Measurements from ENCODE around the gene GATA1. TPM values are rescaled to one million over a fixed set of nuclear protein-coding genes. Genes with fewer than 3 reads are reported as not detected.

GATA1 gene
- polyA plus RNA-seq, 1 of the 3 experiments (the other 2 are of a cell fraction): not detected

DNA sequence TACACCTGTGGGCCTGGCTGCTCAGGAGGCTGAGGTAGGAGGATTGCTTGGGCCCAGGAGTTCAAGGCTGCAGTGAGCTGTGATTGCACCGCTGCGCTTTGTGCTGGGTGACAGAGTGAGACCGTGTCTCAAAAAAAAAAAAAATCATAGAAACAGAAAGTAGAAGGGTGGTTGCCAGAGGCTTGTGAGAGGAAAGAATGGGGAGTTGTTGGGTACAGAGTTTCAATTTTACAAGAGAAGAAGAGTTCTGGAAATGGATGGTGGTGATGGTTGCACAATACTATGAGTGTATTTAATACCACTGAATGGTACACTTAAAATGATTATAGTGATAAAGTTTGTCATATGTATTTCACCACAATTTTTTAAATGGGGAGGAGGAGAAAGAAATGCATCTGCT, 35.0 kb upstream of the GATA1 start:
- no peak for TF ChIP-seq NFIC (IDR thresholded peaks at IDR 0.05; ENCODE audit: borderline replicate concordance)
- no peak for TF ChIP-seq EZH2phosphoT487 (IDR thresholded peaks at IDR 0.05; ENCODE audit: borderline replicate concordance, low read depth)
- TF ChIP-seq RFX5 (IDR thresholded peaks at IDR 0.05; ENCODE audit: low read length): no peak
- no peak for TF ChIP-seq FOXM1 (IDR thresholded peaks at IDR 0.05; ENCODE audit: low read depth)
- no peak for TF ChIP-seq RXRA (IDR thresholded peaks at IDR 0.05; ENCODE audit: borderline replicate concordance, low read depth)
- TF ChIP-seq, protein P1, sequence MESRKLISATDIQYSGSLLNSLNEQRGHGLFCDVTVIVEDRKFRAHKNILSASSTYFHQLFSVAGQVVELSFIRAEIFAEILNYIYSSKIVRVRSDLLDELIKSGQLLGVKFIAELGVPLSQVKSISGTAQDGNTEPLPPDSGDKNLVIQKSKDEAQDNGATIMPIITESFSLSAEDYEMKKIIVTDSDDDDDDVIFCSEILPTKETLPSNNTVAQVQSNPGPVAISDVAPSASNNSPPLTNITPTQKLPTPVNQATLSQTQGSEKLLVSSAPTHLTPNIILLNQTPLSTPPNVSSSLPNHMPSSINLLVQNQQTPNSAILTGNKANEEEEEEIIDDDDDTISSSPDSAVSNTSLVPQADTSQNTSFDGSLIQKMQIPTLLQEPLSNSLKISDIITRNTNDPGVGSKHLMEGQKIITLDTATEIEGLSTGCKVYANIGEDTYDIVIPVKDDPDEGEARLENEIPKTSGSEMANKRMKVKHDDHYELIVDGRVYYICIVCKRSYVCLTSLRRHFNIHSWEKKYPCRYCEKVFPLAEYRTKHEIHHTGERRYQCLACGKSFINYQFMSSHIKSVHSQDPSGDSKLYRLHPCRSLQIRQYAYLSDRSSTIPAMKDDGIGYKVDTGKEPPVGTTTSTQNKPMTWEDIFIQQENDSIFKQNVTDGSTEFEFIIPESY (IDR thresholded peaks at IDR 0.05; ENCODE audit: borderline replicate concordance, low read depth): no peak
- no peak for TF ChIP-seq CHD2 (IDR thresholded peaks at IDR 0.05; ENCODE audit: low read length, partially characterized antibody)
- TF ChIP-seq GABPA (IDR thresholded peaks at IDR 0.05; ENCODE audit: low read depth): no peak
- no peak for TF ChIP-seq SMC3 (IDR thresholded peaks at IDR 0.05; ENCODE audit: low read depth, low read length)
- TF ChIP-seq GATA2 (CRISPR knock-in tag; IDR thresholded peaks at IDR 0.05): no peak
- TF ChIP-seq JUND (IDR thresholded peaks at IDR 0.05): no peak
- TF ChIP-seq TAF1 (IDR thresholded peaks at IDR 0.05; ENCODE audit: borderline replicate concordance, low read depth, low read length): no peak
- no peak for TF ChIP-seq ELF1 (IDR thresholded peaks at IDR 0.05)
- TF ChIP-seq, protein P2, sequence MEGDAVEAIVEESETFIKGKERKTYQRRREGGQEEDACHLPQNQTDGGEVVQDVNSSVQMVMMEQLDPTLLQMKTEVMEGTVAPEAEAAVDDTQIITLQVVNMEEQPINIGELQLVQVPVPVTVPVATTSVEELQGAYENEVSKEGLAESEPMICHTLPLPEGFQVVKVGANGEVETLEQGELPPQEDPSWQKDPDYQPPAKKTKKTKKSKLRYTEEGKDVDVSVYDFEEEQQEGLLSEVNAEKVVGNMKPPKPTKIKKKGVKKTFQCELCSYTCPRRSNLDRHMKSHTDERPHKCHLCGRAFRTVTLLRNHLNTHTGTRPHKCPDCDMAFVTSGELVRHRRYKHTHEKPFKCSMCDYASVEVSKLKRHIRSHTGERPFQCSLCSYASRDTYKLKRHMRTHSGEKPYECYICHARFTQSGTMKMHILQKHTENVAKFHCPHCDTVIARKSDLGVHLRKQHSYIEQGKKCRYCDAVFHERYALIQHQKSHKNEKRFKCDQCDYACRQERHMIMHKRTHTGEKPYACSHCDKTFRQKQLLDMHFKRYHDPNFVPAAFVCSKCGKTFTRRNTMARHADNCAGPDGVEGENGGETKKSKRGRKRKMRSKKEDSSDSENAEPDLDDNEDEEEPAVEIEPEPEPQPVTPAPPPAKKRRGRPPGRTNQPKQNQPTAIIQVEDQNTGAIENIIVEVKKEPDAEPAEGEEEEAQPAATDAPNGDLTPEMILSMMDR (IDR thresholded peaks at IDR 0.05): no peak
- TF ChIP-seq RAD21 (IDR thresholded peaks at IDR 0.05; ENCODE audit: low read length): no peak
- TF ChIP-seq MEF2A (IDR thresholded peaks at IDR 0.05; ENCODE audit: borderline replicate concordance, low read depth): no peak
- TF ChIP-seq, protein P3, sequence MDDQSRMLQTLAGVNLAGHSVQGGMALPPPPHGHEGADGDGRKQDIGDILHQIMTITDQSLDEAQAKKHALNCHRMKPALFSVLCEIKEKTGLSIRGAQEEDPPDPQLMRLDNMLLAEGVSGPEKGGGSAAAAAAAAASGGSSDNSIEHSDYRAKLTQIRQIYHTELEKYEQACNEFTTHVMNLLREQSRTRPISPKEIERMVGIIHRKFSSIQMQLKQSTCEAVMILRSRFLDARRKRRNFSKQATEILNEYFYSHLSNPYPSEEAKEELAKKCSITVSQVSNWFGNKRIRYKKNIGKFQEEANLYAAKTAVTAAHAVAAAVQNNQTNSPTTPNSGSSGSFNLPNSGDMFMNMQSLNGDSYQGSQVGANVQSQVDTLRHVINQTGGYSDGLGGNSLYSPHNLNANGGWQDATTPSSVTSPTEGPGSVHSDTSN (IDR thresholded peaks at IDR 0.05): no peak
- TF ChIP-seq, protein P4, sequence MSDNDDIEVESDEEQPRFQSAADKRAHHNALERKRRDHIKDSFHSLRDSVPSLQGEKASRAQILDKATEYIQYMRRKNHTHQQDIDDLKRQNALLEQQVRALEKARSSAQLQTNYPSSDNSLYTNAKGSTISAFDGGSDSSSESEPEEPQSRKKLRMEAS (IDR thresholded peaks at IDR 0.05; ENCODE audit: low read depth): no peak
- ChIA-PET POLR2A (no interaction called here), CTCF (no interaction called here)
- no peak overlapping the region for H3K9ac ChIP-seq
- H3K4me2 ChIP-seq: no peak overlapping the region
- no peaks in the 10 kb centered on the region for H3K9me2 ChIP-seq
- 65% methylated on average over 3 of the region's 3 CpGs for WGBS (ENCODE audit: low lambda C conversion rate)
- H2AFZ ChIP-seq (ENCODE audit: low read depth): no peak overlapping the region
- no peak overlapping the region for H3K4me3 ChIP-seq (ENCODE audit: low read depth in 2 of 2, low read length in 1 of 2)
- no peak overlapping the region for H3K27ac ChIP-seq (ENCODE audit: low read depth in 2 of 2, low read length in 1 of 2)
- no peaks in the 10 kb centered on the region for H3K36me3 ChIP-seq (replicated peaks in 1 of 2; ENCODE audit: control insufficient read depth in 1 of 2, insufficient read depth in 2 of 2, low read length in 1 of 2)
- no peaks in the 10 kb centered on the region for H3F3A ChIP-seq (replicated peaks; ENCODE audit: insufficient read depth)
- no peaks in the 10 kb centered on the region for H4K20me1 ChIP-seq (ENCODE audit: insufficient read depth)
- no peaks in the 10 kb centered on the region for H3K79me2 ChIP-seq (ENCODE audit: insufficient read depth)
- H3K4me1 ChIP-seq (ENCODE audit: control insufficient read depth in 1 of 2, insufficient read depth in 2 of 2, low read depth in 1 of 2, low read length in 1 of 2): no peaks in the 10 kb centered on the region
- no peaks in the 10 kb centered on the region; the same call in 1 of the 2 replicates for H3K27me3 ChIP-seq (ENCODE audit: insufficient read depth)
- DNase-seq: no peak
- no peaks in the 10 kb centered on the region for H3K9me3 ChIP-seq
